Measurements from ENCODE around the gene DNAJC3.

GRCh38 chr13:95783747-95784146, 106.8 kb downstream of the DNAJC3 start:
- no peak for TF ChIP-seq EZH2 (IDR thresholded peaks at IDR 0.05; ENCODE audit: low read length)
- TF ChIP-seq CTCF (optimal IDR thresholded peaks at IDR 0.05 in 1 of 3, IDR thresholded peaks at IDR 0.05 in 1 of 3, conservative IDR thresholded peaks at IDR 0.05 in 1 of 3; ENCODE audit: extremely low read depth in 1 of 3, insufficient read depth in 2 of 3, low read length in 3 of 3), result no peak
